ENCODE data around the gene SOX5. TPM values are rescaled to one million over a fixed set of nuclear protein-coding genes. Genes with fewer than 3 reads are reported as not detected.

SOX5 gene
- total and polyA plus RNA-seq, 9 donors, result 1.6 to 7.3 (median 2.5) TPM

GRCh38 chr12:23614280-23614679 lies 335.2 kb downstream of the SOX5 start:
- H3K27ac ChIP-seq (ENCODE audit: low read length), result no peak overlapping the region
- no peak overlapping the region for H3K4me3 ChIP-seq (ENCODE audit: low read length)
- no peaks in the 10 kb centered on the region for H3K36me3 ChIP-seq (ENCODE audit: control insufficient read depth, insufficient read depth, low read length)
- no peaks in the 10 kb centered on the region for H3K4me1 ChIP-seq (ENCODE audit: control insufficient read depth, insufficient read depth, low read length)
- no peak for DNase-seq
- no CpG with 5 or more reads among the region's 2 CpGs for WGBS (ENCODE audit: insufficient coverage)
- H3K27me3 ChIP-seq (ENCODE audit: control insufficient read depth, insufficient read depth, low read length), result no peaks in the 10 kb centered on the region
- peaks cover 2% of the 10 kb centered on the region for H3K9me3 ChIP-seq (replicated peaks; ENCODE audit: control insufficient read depth, low read depth, low read length)

- no peak overlapping the region for H3K4me3 ChIP-seq (ENCODE audit: low read length)
- no peaks in the 10 kb centered on the region for H3K27me3 ChIP-seq (ENCODE audit: control insufficient read depth, insufficient read depth, low read length)
- DNase-seq, result peak; percentile 16
- no peak overlapping the region for H3K27ac ChIP-seq (ENCODE audit: low read length)
- WGBS (ENCODE audit: insufficient coverage), result no CpG with 5 or more reads among the region's 4 CpGs
- no peaks in the 10 kb centered on the region for H3K4me1 ChIP-seq (ENCODE audit: control insufficient read depth, insufficient read depth, low read length)
- no peaks in the 10 kb centered on the region for H3K36me3 ChIP-seq (ENCODE audit: control insufficient read depth, insufficient read depth, low read length)
- H3K9me3 ChIP-seq (replicated peaks; ENCODE audit: control insufficient read depth, low read depth, low read length), result peaks cover 2% of the 10 kb centered on the region
Measured at GRCh38 chr12:23611320-23611719, 338.1 kb downstream of the SOX5 start.

GRCh38 chr12:23600919-23601318 lies 348.6 kb downstream of the SOX5 start:
- H3K27me3 ChIP-seq (ENCODE audit: control insufficient read depth, insufficient read depth, low read length), result no peaks in the 10 kb centered on the region
- no peak for DNase-seq
- no peak overlapping the region for H3K27ac ChIP-seq (ENCODE audit: low read length)
- H3K4me3 ChIP-seq (ENCODE audit: low read length), result no peak overlapping the region
- H3K9me3 ChIP-seq (replicated peaks; ENCODE audit: control insufficient read depth, low read depth, low read length), result no peaks in the 10 kb centered on the region
- H3K4me1 ChIP-seq (ENCODE audit: control insufficient read depth, insufficient read depth, low read length), result no peaks in the 10 kb centered on the region
- H3K36me3 ChIP-seq (ENCODE audit: control insufficient read depth, insufficient read depth, low read length), result no peaks in the 10 kb centered on the region
- 94% methylated on average over 4 of the region's 5 CpGs for whole genome bisulfite sequencing (ENCODE audit: insufficient coverage)

GRCh38 chr12:23596568-23596967 lies 352.9 kb downstream of the SOX5 start:
- Histone ChIP-seq H3K27me3 (ENCODE audit: control insufficient read depth, insufficient read depth, low read length) (no peaks in the 10 kb centered on the region), H3K4me3 (ENCODE audit: low read length) (no peak overlapping the region), H3K9me3 (replicated peaks; ENCODE audit: control insufficient read depth, low read depth, low read length) (no peaks in the 10 kb centered on the region), H3K36me3 (ENCODE audit: control insufficient read depth, insufficient read depth, low read length) (no peaks in the 10 kb centered on the region), H3K4me1 (ENCODE audit: control insufficient read depth, insufficient read depth, low read length) (no peaks in the 10 kb centered on the region), H3K27ac (ENCODE audit: low read length) (no peak overlapping the region)
- no peak for DNase-seq
- no CpG with 5 or more reads among the region's 3 CpGs for WGBS (ENCODE audit: insufficient coverage)

GRCh38 chr12:23587833-23588559 lies 361.5 kb downstream of the SOX5 start:
- no CpG with 5 or more reads among the region's 4 CpGs for WGBS (ENCODE audit: insufficient coverage)
- H3K9me3 ChIP-seq (replicated peaks; ENCODE audit: control insufficient read depth, low read depth, low read length), result no peaks in the 10 kb centered on the region
- H3K4me1 ChIP-seq (ENCODE audit: control insufficient read depth, insufficient read depth, low read length), result no peaks in the 10 kb centered on the region
- no peaks in the 10 kb centered on the region for H3K27me3 ChIP-seq (ENCODE audit: control insufficient read depth, insufficient read depth, low read length)
- no peaks in the 10 kb centered on the region for H3K36me3 ChIP-seq (ENCODE audit: control insufficient read depth, insufficient read depth, low read length)
- no peak for DNase-seq
- H3K4me3 ChIP-seq (ENCODE audit: low read length), result no peak overlapping the region
- H3K27ac ChIP-seq (ENCODE audit: low read length), result no peak overlapping the region

GRCh38 chr12:23585782-23586163 lies 363.7 kb downstream of the SOX5 start:
- no peaks in the 10 kb centered on the region for H3K4me1 ChIP-seq (ENCODE audit: control insufficient read depth, insufficient read depth, low read length)
- DNase-seq, result no peak
- no peaks in the 10 kb centered on the region for H3K27me3 ChIP-seq (ENCODE audit: control insufficient read depth, insufficient read depth, low read length)
- 74% methylated on average over 10 of the region's 11 CpGs for WGBS (ENCODE audit: insufficient coverage)
- H3K9me3 ChIP-seq (replicated peaks; ENCODE audit: control insufficient read depth, low read depth, low read length), result no peaks in the 10 kb centered on the region
- no peak overlapping the region for H3K4me3 ChIP-seq (ENCODE audit: low read length)
- no peak overlapping the region for H3K27ac ChIP-seq (ENCODE audit: low read length)
- no peaks in the 10 kb centered on the region for H3K36me3 ChIP-seq (ENCODE audit: control insufficient read depth, insufficient read depth, low read length)

GRCh38 chr12:23585156-23585781 lies 364.2 kb downstream of the SOX5 start:
- Histone ChIP-seq H3K4me1 (ENCODE audit: control insufficient read depth, insufficient read depth, low read length) (no peaks in the 10 kb centered on the region), H3K4me3 (ENCODE audit: low read length) (no peak overlapping the region), H3K27me3 (ENCODE audit: control insufficient read depth, insufficient read depth, low read length) (no peaks in the 10 kb centered on the region), H3K27ac (ENCODE audit: low read length) (no peak overlapping the region), H3K9me3 (replicated peaks; ENCODE audit: control insufficient read depth, low read depth, low read length) (no peaks in the 10 kb centered on the region), H3K36me3 (ENCODE audit: control insufficient read depth, insufficient read depth, low read length) (no peaks in the 10 kb centered on the region)
- WGBS (ENCODE audit: insufficient coverage), result no CpG with 5 or more reads among the region's 2 CpGs
- no peak for DNase-seq

GRCh38 chr12:23581913-23582312 lies 367.6 kb downstream of the SOX5 start:
- Histone ChIP-seq H3K4me1 (ENCODE audit: control insufficient read depth, insufficient read depth, low read length) (no peaks in the 10 kb centered on the region), H3K4me3 (ENCODE audit: low read length) (no peak overlapping the region), H3K27ac (ENCODE audit: low read length) (no peak overlapping the region), H3K27me3 (ENCODE audit: control insufficient read depth, insufficient read depth, low read length) (no peaks in the 10 kb centered on the region), H3K36me3 (ENCODE audit: control insufficient read depth, insufficient read depth, low read length) (no peaks in the 10 kb centered on the region), H3K9me3 (replicated peaks; ENCODE audit: control insufficient read depth, low read depth, low read length) (no peaks in the 10 kb centered on the region)
- WGBS (ENCODE audit: insufficient coverage), result 93% methylated on average over 2 of the region's 3 CpGs
- DNase-seq, result no peak

- WGBS (ENCODE audit: insufficient coverage), result no CpG with 5 or more reads among the region's 1 CpG
- Histone ChIP-seq H3K27me3 (ENCODE audit: control insufficient read depth, insufficient read depth, low read length) (no peaks in the 10 kb centered on the region), H3K27ac (ENCODE audit: low read length) (no peak overlapping the region), H3K4me3 (ENCODE audit: low read length) (no peak overlapping the region), H3K36me3 (ENCODE audit: control insufficient read depth, insufficient read depth, low read length) (no peaks in the 10 kb centered on the region), H3K4me1 (ENCODE audit: control insufficient read depth, insufficient read depth, low read length) (no peaks in the 10 kb centered on the region), H3K9me3 (replicated peaks; ENCODE audit: control insufficient read depth, low read depth, low read length) (no peaks in the 10 kb centered on the region)
- no peak for DNase-seq
Measured at GRCh38 chr12:23579257-23579656, 370.2 kb downstream of the SOX5 start.

GRCh38 chr12:23576372-23576771 lies 373.1 kb downstream of the SOX5 start:
- Histone ChIP-seq H3K27ac (ENCODE audit: low read length) (no peak overlapping the region), H3K36me3 (ENCODE audit: control insufficient read depth, insufficient read depth, low read length) (no peaks in the 10 kb centered on the region), H3K4me3 (ENCODE audit: low read length) (no peak overlapping the region), H3K9me3 (replicated peaks; ENCODE audit: control insufficient read depth, low read depth, low read length) (no peaks in the 10 kb centered on the region), H3K27me3 (ENCODE audit: control insufficient read depth, insufficient read depth, low read length) (no peaks in the 10 kb centered on the region), H3K4me1 (ENCODE audit: control insufficient read depth, insufficient read depth, low read length) (no peaks in the 10 kb centered on the region)
- WGBS (ENCODE audit: insufficient coverage), result no CpG with 5 or more reads among the region's 2 CpGs
- no peak for DNase-seq

All from muscle of leg (tissue), 11 donors.